Type B pancreatic cell (in vitro differentiated cells): Measurements from ENCODE around the gene SLC30A9. TPM values are rescaled to one million over a fixed set of nuclear protein-coding genes. Genes with fewer than 3 reads are reported as not detected.

Source experiments
- DNase-seq: peaks from one replicate; pipeline ENCODE4 v3.0.0; 2021; ENCODE audit warnings: mixed read lengths; ENCODE audit not compliant: unreplicated experiment; ENCODE audit errors: extremely low spot score
- H3K27ac Mint-ChIP-seq: 2 replicates; pipeline ENCODE4 v1.8.0; 2021; ENCODE audit warnings: mild to moderate bottlenecking, mixed read lengths
- H3K27me3 Mint-ChIP-seq: 2 replicates; pipeline ENCODE4 v1.8.0; 2021; ENCODE audit warnings: mixed read lengths
- H3K36me3 Mint-ChIP-seq: 2 replicates; pipeline ENCODE4 v1.8.0; 2021; ENCODE audit warnings: mixed read lengths
- H3K4me1 Mint-ChIP-seq: one replicate; pipeline ENCODE4 v1.8.0; 2021; ENCODE audit warnings: mixed read lengths; ENCODE audit not compliant: unreplicated experiment
- H3K4me3 Mint-ChIP-seq: 2 replicates; pipeline ENCODE4 v1.8.0; 2021; ENCODE audit warnings: mild to moderate bottlenecking, mixed read lengths
- H3K9me3 Mint-ChIP-seq: 2 replicates; pipeline ENCODE4 v1.8.0; 2021; ENCODE audit warnings: mixed read lengths
- CTCF ChIP-seq: fragments of 200-600 bp; sonication (generic); conservative IDR thresholded peaks from 2 replicates; pipeline ENCODE4 v1.5.0; 2021; ENCODE audit warnings: antibody characterized with exemption, mild to moderate bottlenecking
- total RNA-seq: library from RNA; stranded (reverse); gene quantifications from 2 replicates; pipeline ENCODE4 v1.2.1, GENCODE V29; 2021; ENCODE audit warnings: low replicate concordance

Gene SLC30A9
- total RNA-seq, 1 donor from 2014 or later, result 61.4 TPM

GRCh38 chr4:41999321-41999720, 9.0 kb downstream of the SLC30A9 start:
- no peak for TF ChIP-seq CTCF
- no peak overlapping the region for H3K4me3 Mint-ChIP-seq
- H3K4me1 Mint-ChIP-seq, result no peaks in the 10 kb centered on the region
- H3K27ac Mint-ChIP-seq, result no peak overlapping the region
- H3K36me3 Mint-ChIP-seq, result peaks cover 10% of the 10 kb centered on the region
- no peak for DNase-seq
- no peaks in the 10 kb centered on the region for H3K9me3 Mint-ChIP-seq
- no peaks in the 10 kb centered on the region for H3K27me3 Mint-ChIP-seq

- no peak overlapping the region for H3K4me3 Mint-ChIP-seq
- no peaks in the 10 kb centered on the region for H3K27me3 Mint-ChIP-seq
- no peak for DNase-seq
- H3K27ac Mint-ChIP-seq, result no peak overlapping the region
- H3K9me3 Mint-ChIP-seq, result no peaks in the 10 kb centered on the region
- H3K36me3 Mint-ChIP-seq, result peaks cover 27% of the 10 kb centered on the region
- TF ChIP-seq CTCF, result no peak
- H3K4me1 Mint-ChIP-seq, result peaks cover 5% of the 10 kb centered on the region
These were observed 17.9 kb downstream of the SLC30A9 start for GRCh38 chr4:42008011-42008786.

GRCh38 chr4:42015438-42015837, 25.1 kb downstream of the SLC30A9 start:
- DNase-seq, result no peak
- Mint-ChIP-seq H3K36me3 (peaks cover 25% of the 10 kb centered on the region), H3K27me3 (no peaks in the 10 kb centered on the region), H3K27ac (no peak overlapping the region), H3K4me1 (no peaks in the 10 kb centered on the region), H3K9me3 (no peaks in the 10 kb centered on the region), H3K4me3 (no peak overlapping the region)
- TF ChIP-seq CTCF, result no peak

- no peak for DNase-seq
- H3K9me3 Mint-ChIP-seq, result no peaks in the 10 kb centered on the region
- H3K4me3 Mint-ChIP-seq, result no peak overlapping the region
- H3K4me1 Mint-ChIP-seq, result no peaks in the 10 kb centered on the region
- H3K36me3 Mint-ChIP-seq, result peaks cover 25% of the 10 kb centered on the region
- no peak overlapping the region for H3K27ac Mint-ChIP-seq
- no peaks in the 10 kb centered on the region for H3K27me3 Mint-ChIP-seq
- TF ChIP-seq CTCF, result no peak
These were observed 28.1 kb downstream of the SLC30A9 start for GRCh38 chr4:42018451-42018850.

GRCh38 chr4:42048394-42048793, 58.1 kb downstream of the SLC30A9 start:
- Mint-ChIP-seq H3K27me3 (no peaks in the 10 kb centered on the region), H3K27ac (no peak overlapping the region), H3K36me3 (peaks cover 59% of the 10 kb centered on the region), H3K4me1 (no peaks in the 10 kb centered on the region), H3K4me3 (no peak overlapping the region), H3K9me3 (no peaks in the 10 kb centered on the region)
- DNase-seq, result no peak
- TF ChIP-seq CTCF, result no peak
